Spleen (tissue), 7 donors: ENCODE results near the gene BCAS2.

ENCODE experiments used
- POLR2A ChIP-seq, 3 donors: fragments of 450-650 bp; IDR thresholded peaks; one replicate each; pipeline ENCODE4 v1.5.1; 2017; ENCODE audit warnings: antibody characterized with exemption in 3 of 3, mild to moderate bottlenecking in 1 of 3
- TF ChIP-seq, protein P1 (sequence below), 11 experiments: fragments of 200-600 bp in 7 of 11; fragments of 450-650 bp in 4 of 11; sonication (generic) in 4 of 11; IDR thresholded peaks in 8 of 11; conservative IDR thresholded peaks in 3 of 11; 1 replicate in 7 of 11; 2 replicates in 4 of 11; pipeline versions ENCODE4 v1.4.0 to v1.8.0; 2016 to 2021; ENCODE audit warnings: antibody characterized with exemption in 11 of 11, inconsistent platforms in 4 of 11, mild to moderate bottlenecking in 1 of 11
- donor health status: DM: no; HTN: no; CAD: no; lungs with moderate emphysema.
- donor health status: DM: no; HTN: no; CAD: no.
- donor health status: DM: no; HTN: no; CAD: no.

- TF ChIP-seq, protein P1, sequence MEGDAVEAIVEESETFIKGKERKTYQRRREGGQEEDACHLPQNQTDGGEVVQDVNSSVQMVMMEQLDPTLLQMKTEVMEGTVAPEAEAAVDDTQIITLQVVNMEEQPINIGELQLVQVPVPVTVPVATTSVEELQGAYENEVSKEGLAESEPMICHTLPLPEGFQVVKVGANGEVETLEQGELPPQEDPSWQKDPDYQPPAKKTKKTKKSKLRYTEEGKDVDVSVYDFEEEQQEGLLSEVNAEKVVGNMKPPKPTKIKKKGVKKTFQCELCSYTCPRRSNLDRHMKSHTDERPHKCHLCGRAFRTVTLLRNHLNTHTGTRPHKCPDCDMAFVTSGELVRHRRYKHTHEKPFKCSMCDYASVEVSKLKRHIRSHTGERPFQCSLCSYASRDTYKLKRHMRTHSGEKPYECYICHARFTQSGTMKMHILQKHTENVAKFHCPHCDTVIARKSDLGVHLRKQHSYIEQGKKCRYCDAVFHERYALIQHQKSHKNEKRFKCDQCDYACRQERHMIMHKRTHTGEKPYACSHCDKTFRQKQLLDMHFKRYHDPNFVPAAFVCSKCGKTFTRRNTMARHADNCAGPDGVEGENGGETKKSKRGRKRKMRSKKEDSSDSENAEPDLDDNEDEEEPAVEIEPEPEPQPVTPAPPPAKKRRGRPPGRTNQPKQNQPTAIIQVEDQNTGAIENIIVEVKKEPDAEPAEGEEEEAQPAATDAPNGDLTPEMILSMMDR (IDR thresholded peaks at IDR 0.05 in 8 of 11, conservative IDR thresholded peaks at IDR 0.05 in 3 of 11) = no peak
- TF ChIP-seq POLR2A (IDR thresholded peaks at IDR 0.05) = no peak
Measured at GRCh38 chr1:114536043-114536442, 45.4 kb downstream of the BCAS2 start.
